Vagina (tissue), 2 donors: Measurements from ENCODE around the gene KDM7A. TPM values are rescaled to one million over a fixed set of nuclear protein-coding genes. Genes with fewer than 3 reads are reported as not detected.

ENCODE experiments used
- DNase-seq, 2 donors: peaks; one replicate each; pipeline ENCODE4 v3.0.0-alpha.2; 2017; ENCODE audit errors: extremely low spot score in 2 of 2
- H3K27ac ChIP-seq: fragments of 200-600 bp; sonication (generic); one replicate; pipeline ENCODE4 v1.5.1; 2019
- H3K27me3 ChIP-seq: fragments of 200-600 bp; sonication (generic); one replicate; pipeline ENCODE4 v1.5.1; 2019
- H3K36me3 ChIP-seq, 2 donors: fragments of 200-600 bp; sonication (generic); one replicate each; pipeline ENCODE4 v1.5.1; 2017 to 2019
- H3K4me1 ChIP-seq: fragments of 200-600 bp; sonication (generic); one replicate; pipeline ENCODE4 v1.5.1; 2019
- H3K4me3 ChIP-seq, 2 donors: fragments of 200-600 bp; sonication (generic); 1 replicate in 1 of 2; 2 replicates in 1 of 2; pipeline ENCODE4 v1.5.1; 2016 to 2019
- H3K9me3 ChIP-seq: fragments of 200-600 bp; sonication (generic); one replicate; pipeline ENCODE4 v1.5.1; 2019
- CTCF ChIP-seq, 3 experiments: fragments of 450-650 bp in 2 of 3; fragments of 200-600 bp in 1 of 3; sonication (generic) in 1 of 3; IDR thresholded peaks; one replicate each; pipeline ENCODE4 v1.5.1; 2017 to 2019; ENCODE audit warnings: antibody characterized with exemption in 3 of 3, mild to moderate bottlenecking in 2 of 3, moderate library complexity in 2 of 3
- POLR2A ChIP-seq, 2 donors: fragments of 450-650 bp; IDR thresholded peaks; one replicate each; pipeline ENCODE4 v1.6.1; 2017; ENCODE audit warnings: antibody characterized with exemption in 2 of 2, mild to moderate bottlenecking in 2 of 2, moderate library complexity in 2 of 2
- POLR2AphosphoS5 ChIP-seq, 2 donors: sonication (generic); formaldehyde crosslinking; IDR thresholded peaks; one replicate each; pipeline ENCODE4 v1.9.0; 2017; ENCODE audit warnings: antibody characterized with exemption in 2 of 2, mild to moderate bottlenecking in 2 of 2, low read depth in 1 of 2; ENCODE audit not compliant: insufficient read depth in 1 of 2
- intact Hi-C: fragments of 100-400 bp; cut with DNase I; formaldehyde crosslinking; loops from one replicate; pipeline ENCODE4 v1.15.1; 2023
- total RNA-seq: library from RNA; depleted of rRNA; stranded (reverse); fragments of >200 nt; gene quantifications from one replicate; pipeline ENCODE4 v1.2.3, GENCODE V29; 2016

KDM7A gene
- total RNA-seq, 1 donor from 2014 or later, result 24.6 TPM

- intact Hi-C loops, result no loop called here
- no peaks in the 10 kb centered on the region for H3K4me1 ChIP-seq
- no peak for DNase-seq
- TF ChIP-seq POLR2A (IDR thresholded peaks at IDR 0.05), result no peak
- TF ChIP-seq POLR2AphosphoS5 (IDR thresholded peaks at IDR 0.05; ENCODE audit: insufficient read depth in 1 of 2, low read depth in 1 of 2), result no peak
- no peak overlapping the region for H3K27ac ChIP-seq
- H3K4me3 ChIP-seq, result no peak overlapping the region
- peaks cover 0 to 40% of the 10 kb centered on the region in 2 donors for H3K36me3 ChIP-seq
- no peaks in the 10 kb centered on the region for H3K27me3 ChIP-seq
- no peaks in the 10 kb centered on the region for H3K9me3 ChIP-seq
Measured at GRCh38 chr7:140044251-140044650, 132.5 kb downstream of the KDM7A start.

GRCh38 chr7:140042386-140042670 is 134.5 kb downstream of the KDM7A start:
- no peaks in the 10 kb centered on the region for H3K27me3 ChIP-seq
- no peaks in the 10 kb centered on the region for H3K4me1 ChIP-seq
- H3K4me3 ChIP-seq, result no peak overlapping the region
- H3K27ac ChIP-seq, result no peak overlapping the region
- H3K9me3 ChIP-seq, result no peaks in the 10 kb centered on the region
- DNase-seq, result no peak
- no peak for TF ChIP-seq POLR2AphosphoS5 (IDR thresholded peaks at IDR 0.05; ENCODE audit: insufficient read depth in 1 of 2, low read depth in 1 of 2)
- no peak for TF ChIP-seq CTCF (IDR thresholded peaks at IDR 0.05)
- TF ChIP-seq POLR2A (IDR thresholded peaks at IDR 0.05), result no peak
- intact Hi-C loops, result no loop called here
- peaks cover 0 to 50% of the 10 kb centered on the region in 2 donors for H3K36me3 ChIP-seq

- Histone ChIP-seq H3K4me3 (no peak overlapping the region), H3K9me3 (no peaks in the 10 kb centered on the region), H3K4me1 (no peaks in the 10 kb centered on the region), H3K27ac (no peak overlapping the region), H3K27me3 (no peaks in the 10 kb centered on the region), H3K36me3 (peaks cover 0 to 49% of the 10 kb centered on the region in 2 donors)
- intact Hi-C loops, result no loop called here
- TF ChIP-seq POLR2AphosphoS5 (IDR thresholded peaks at IDR 0.05; ENCODE audit: insufficient read depth in 1 of 2, low read depth in 1 of 2), result no peak
- TF ChIP-seq CTCF (IDR thresholded peaks at IDR 0.05), result no peak
- no peak for TF ChIP-seq POLR2A (IDR thresholded peaks at IDR 0.05)
- DNase-seq, result no peak
Measured at GRCh38 chr7:140041659-140042385, 135.0 kb downstream of the KDM7A start.

- H3K36me3 ChIP-seq, result peaks cover 0 to 48% of the 10 kb centered on the region in 2 donors
- H3K4me3 ChIP-seq, result no peak overlapping the region
- H3K27me3 ChIP-seq, result no peaks in the 10 kb centered on the region
- TF ChIP-seq CTCF (IDR thresholded peaks at IDR 0.05) (no peak), POLR2A (IDR thresholded peaks at IDR 0.05) (no peak)
- H3K27ac ChIP-seq, result no peak overlapping the region
- H3K4me1 ChIP-seq, result no peaks in the 10 kb centered on the region
- DNase-seq, result no peak
- intact Hi-C loops, result no loop called here
- H3K9me3 ChIP-seq, result no peaks in the 10 kb centered on the region
Measured at GRCh38 chr7:140039896-140040295, 136.9 kb downstream of the KDM7A start.

GRCh38 chr7:140039066-140039465 is 137.7 kb downstream of the KDM7A start:
- Histone ChIP-seq H3K9me3 (no peaks in the 10 kb centered on the region), H3K4me3 (no peak overlapping the region), H3K4me1 (no peaks in the 10 kb centered on the region), H3K27ac (no peak overlapping the region), H3K27me3 (no peaks in the 10 kb centered on the region), H3K36me3 (peaks cover 0 to 39% of the 10 kb centered on the region in 2 donors)
- TF ChIP-seq POLR2AphosphoS5 (IDR thresholded peaks at IDR 0.05; ENCODE audit: insufficient read depth in 1 of 2, low read depth in 1 of 2), result no peak
- TF ChIP-seq CTCF (IDR thresholded peaks at IDR 0.05), result no peak
- no peak for TF ChIP-seq POLR2A (IDR thresholded peaks at IDR 0.05)
- intact Hi-C loops, result no loop called here
- no peak for DNase-seq
